Measurements from ENCODE around the gene MAPKAPK3.

DNA sequence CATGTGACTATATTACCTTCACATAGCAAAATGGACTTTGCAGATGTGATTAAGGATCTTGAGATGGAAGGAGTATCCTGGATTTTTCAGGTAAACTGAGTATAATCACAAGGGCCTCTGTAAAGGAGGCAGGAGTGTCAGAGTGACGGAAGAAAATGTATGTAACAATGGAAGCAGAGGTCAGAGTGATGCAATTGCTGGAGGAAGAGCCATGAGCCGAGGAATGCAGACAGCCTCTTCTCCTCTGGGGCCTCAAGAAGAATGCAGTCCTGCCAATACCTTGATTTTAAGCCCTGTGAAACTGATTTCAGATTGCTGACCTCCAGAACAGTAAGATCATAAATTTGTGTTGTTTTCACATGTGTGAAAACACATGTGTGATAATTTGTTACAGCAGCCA, 32.6 kb upstream of the MAPKAPK3 start:
- TF ChIP-seq, protein P1, sequence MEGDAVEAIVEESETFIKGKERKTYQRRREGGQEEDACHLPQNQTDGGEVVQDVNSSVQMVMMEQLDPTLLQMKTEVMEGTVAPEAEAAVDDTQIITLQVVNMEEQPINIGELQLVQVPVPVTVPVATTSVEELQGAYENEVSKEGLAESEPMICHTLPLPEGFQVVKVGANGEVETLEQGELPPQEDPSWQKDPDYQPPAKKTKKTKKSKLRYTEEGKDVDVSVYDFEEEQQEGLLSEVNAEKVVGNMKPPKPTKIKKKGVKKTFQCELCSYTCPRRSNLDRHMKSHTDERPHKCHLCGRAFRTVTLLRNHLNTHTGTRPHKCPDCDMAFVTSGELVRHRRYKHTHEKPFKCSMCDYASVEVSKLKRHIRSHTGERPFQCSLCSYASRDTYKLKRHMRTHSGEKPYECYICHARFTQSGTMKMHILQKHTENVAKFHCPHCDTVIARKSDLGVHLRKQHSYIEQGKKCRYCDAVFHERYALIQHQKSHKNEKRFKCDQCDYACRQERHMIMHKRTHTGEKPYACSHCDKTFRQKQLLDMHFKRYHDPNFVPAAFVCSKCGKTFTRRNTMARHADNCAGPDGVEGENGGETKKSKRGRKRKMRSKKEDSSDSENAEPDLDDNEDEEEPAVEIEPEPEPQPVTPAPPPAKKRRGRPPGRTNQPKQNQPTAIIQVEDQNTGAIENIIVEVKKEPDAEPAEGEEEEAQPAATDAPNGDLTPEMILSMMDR (IDR thresholded peaks at IDR 0.05; ENCODE audit: poor library complexity, severe bottlenecking) = no peak
- no peak for TF ChIP-seq POLR2AphosphoS5 (IDR thresholded peaks at IDR 0.05)
- TF ChIP-seq RAD21 (conservative IDR thresholded peaks at IDR 0.05) = no peak
